ENCODE results near the gene SLC6A19.

DNA sequence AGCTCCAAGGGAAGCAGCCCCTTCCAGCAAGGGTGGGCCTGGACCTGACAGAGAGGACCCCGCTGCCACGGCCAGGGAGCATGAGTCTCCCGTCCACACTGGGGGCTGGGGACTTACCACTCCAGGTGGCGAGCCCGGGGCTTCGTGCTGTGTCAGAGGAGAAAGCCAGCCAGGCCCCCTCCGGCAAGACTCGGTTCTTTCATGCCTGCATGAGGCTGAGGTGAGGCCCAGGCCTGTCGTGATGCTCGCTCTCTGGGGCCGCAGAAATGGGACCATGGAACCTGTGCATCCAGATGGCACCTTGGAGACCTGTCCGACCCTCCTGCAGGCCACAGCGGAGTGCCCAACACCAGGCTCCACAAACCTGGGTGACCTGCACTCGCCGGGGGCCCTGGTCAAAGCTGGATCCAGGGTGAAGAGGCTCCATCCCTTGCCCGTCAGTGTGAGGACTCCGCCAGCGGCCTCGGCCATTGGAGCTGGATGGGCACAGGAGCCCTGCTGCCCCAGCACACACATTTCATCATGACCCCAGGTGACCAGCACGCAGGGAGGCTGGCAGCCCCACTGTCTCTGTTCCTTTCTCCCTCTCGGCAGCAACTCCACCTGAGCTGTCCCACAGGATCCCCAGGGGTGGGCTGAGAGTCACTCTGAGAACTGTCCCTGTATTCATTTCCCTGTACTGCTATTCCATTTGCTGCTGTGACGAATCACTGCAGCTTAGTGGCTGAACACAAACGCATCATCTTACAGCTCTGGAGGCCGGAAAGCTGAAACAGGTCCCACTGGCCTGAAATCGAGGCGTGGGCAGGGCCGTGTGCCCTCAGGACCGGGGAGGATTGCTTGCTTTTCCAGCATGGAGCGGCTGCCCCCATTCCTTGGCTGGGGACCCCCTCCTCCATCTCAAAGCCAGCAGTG is 48.2 kb downstream of the SLC6A19 start:
- TF ChIP-seq POLR2A (IDR thresholded peaks at IDR 0.05; ENCODE audit: low read depth, low read length) (no peak), TAF1 (IDR thresholded peaks at IDR 0.05; ENCODE audit: borderline replicate concordance, low read depth, low read length) (no peak), POLR2AphosphoS5 (IDR thresholded peaks at IDR 0.05; ENCODE audit: low read depth, low read length) (no peak)

Measured in GM12892 (cell line).